Activated CD4-positive, alpha-beta T cell treated with anti-CD3 and anti-CD28 coated beads, Interleukin-2, Interleukin-6, amounts not matched to agents 100 ng/mL and 50 ng/mL, durations not matched to agents 16 hours and 8 hours (primary cell): ENCODE measurements around the gene USH1C.

Experiments
- DNase-seq: peaks from one replicate; pipeline ENCODE4 v3.0.0-alpha.2; 2020

USH1C gene

DNA sequence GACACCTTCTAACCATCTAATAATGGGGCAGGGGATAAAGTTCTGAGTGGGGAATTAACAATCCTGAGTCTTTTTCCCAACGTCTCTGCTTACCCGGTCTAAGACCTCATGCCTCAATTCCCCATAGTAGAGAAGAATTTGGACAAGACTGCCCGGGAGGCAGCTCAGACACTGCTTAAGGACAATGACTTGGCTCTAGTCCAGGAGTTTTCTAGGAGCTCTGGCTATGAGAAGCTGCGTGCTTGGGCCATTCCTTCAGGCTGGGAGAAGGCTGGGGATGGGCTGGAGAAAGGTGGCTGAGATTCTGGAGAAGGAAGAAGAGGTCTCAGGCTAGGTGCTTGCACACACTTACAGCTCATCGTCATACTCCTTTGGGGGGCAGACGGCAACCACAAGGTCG, 47.8 kb downstream of the USH1C start:
- DNase-seq = no peak

GRCh38 chr11:17494019-17494418, 50.2 kb downstream of the USH1C start:
- no peak for DNase-seq

DNA sequence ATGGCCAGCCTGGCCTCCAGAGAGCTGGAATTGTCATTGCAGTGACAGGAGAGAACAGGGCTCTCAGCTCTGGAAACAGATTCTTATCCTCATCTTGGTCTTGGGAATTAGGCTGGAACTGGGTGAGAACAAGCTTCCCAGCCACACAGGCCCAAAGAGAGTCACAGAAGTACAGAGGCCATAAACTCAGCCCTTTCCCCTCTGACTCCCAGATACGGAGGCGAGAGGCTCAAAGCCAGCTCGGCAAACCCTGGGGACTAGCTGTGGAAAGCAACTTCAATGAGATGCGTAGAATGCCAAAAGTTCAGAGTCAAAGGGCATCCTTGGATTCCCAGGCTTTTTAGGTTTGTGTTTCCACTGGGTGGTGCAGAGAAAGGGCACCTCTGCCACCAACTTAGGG, 53.3 kb downstream of the USH1C start:
- no peak for DNase-seq

GRCh38 chr11:17490232-17490631, 54.0 kb downstream of the USH1C start:
- no peak for DNase-seq

GRCh38 chr11:17489751-17490150, 54.5 kb downstream of the USH1C start:
- no peak for DNase-seq

DNA sequence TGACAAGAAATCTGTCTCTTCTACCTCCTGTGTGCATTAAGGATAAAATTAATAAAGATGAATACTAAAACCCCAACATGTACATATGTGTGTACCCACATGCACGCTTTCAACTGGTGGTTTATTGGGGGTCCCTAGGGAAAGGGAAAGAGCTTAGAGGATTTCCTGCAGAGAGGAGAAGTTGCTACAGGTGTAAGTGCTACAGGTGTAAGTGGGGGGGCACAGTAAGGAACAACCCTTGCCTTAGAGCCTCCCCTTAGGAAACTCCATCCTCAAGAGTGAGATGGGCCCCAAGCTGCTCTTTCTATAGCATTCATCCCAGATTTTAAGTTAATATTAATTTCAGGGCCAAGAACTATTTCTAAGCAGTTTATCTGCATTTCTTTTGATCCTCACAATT, 55.7 kb downstream of the USH1C start:
- DNase-seq = no peak

GRCh38 chr11:17486646-17487045, 57.6 kb downstream of the USH1C start:
- no peak for DNase-seq

GRCh38 chr11:17483505-17483904, 60.7 kb downstream of the USH1C start:
- DNase-seq = no peak

DNA sequence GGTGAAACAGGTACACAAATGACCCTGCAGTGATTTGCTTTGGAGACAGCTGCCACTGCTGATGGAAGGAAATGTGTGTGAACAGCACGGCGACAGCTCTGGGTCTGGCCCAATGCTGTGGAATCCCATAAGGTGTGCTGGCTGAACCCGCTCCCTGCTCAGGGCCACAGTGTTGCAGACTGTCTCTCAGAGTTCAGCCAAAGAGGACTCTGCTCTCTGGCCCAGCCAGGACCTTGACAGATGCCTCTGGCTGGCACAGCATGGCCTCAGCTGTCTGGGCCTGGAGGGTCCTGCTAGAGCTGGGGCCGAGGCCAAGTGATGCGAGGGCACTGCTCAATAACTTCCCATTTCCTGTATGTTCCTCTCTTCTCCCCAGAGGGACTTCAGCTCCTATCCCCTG, 62.3 kb downstream of the USH1C start:
- DNase-seq = no peak

DNA sequence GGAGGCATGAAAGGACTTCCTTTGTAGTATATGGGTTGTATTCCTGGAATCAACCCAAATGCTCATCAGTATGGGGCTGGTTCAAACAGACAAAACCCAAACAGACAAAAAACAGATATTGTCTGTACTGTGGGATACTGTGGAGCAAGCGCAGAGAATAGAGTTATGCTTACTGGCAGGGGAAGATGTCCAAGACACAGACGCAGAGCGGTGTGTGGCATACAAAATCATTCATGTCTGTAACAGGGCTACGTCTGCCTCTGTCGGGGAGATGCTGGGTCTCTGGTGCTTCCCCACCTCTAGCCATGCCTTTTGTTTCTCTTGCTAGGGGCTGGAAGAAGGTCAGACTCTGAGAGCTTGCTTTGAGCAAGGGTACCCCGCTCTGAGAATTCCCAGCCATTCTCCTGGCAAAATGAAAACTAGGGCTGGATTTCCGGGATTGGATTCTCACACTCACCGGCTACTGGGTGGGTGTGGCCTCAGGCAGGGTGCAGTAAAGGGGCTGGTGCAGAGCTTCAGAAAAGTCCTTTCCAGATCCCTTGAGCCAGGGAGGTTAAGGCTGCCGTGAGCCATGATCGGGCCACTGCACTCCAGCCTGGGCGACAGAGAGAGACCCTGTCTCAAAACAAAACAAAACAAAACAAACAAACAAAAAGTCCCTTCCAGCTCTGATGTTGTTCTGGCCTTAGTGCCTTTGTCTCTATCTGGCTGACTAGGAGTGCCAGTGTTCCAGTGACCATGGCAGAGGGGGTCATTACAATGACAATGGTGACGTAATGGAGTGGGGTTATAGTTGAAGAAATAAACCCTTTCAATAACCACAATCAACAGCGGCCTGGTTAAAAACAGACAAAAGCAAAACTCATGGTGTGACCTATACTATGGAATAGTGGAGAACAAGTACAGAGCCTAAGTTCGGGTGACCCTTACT, 64.7 kb downstream of the USH1C start:
- DNase-seq = no peak

DNA sequence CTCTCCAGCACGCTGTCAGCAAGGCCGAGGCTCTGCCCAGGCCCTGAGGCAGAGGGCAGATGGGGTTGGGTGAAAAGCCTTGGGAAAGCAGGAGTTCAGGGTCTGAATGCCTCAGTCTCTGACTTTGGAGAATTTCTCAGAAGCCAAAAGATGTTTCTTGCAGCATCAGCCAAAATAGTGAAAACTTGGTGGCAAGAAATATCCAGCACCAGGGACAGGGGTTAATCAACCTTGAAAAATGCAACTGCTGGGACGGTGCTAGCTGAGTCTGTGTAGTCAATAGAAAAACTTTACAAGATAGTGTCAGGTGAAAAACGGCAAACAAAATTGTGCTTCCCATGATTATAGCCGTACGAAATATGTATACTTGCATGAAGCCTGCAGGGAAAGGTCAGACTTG, 66.1 kb downstream of the USH1C start:
- DNase-seq = no peak

- DNase-seq = no peak
Measured at GRCh38 chr11:17477361-17477760, 66.9 kb downstream of the USH1C start.

GRCh38 chr11:17477084-17477333, 67.2 kb downstream of the USH1C start:
- DNase-seq = no peak

- no peak for DNase-seq
Measured at GRCh38 chr11:17476317-17477083, 67.7 kb downstream of the USH1C start, which contains the start of gene ABCC8. TSS of gene ABCC8 (minus strand) at chr11:17476845. CDS start at chr11:17476776, 69 bp downstream.

- no peak for DNase-seq
Measured at GRCh38 chr11:17475666-17476316, 68.4 kb downstream of the USH1C start.

GRCh38 chr11:17473071-17473744, 71.0 kb downstream of the USH1C start:
- no peak for DNase-seq

GRCh38 chr11:17472467-17472866, 71.7 kb downstream of the USH1C start:
- no peak for DNase-seq

DNA sequence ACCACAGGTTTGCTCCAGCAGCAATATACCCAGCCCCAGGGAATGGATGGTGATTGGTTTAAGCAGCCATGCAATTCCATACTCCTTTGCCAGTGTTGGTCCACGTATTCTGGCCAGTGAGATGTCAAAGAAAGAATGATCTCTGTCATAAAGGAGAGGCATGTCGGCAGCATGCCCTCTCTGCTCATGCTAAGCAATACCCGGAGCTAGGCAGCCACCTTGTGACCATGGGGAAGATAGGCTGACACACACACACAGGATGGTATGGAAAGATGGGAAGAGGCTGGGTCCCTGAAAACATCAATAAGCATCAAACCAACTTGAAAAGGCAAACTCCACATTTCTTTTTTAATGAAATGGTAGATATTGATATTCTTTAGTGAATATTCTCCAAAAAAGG, 72.7 kb downstream of the USH1C start:
- DNase-seq = no peak

- DNase-seq = no peak
Measured at GRCh38 chr11:17469998-17470397, 74.2 kb downstream of the USH1C start.

DNA sequence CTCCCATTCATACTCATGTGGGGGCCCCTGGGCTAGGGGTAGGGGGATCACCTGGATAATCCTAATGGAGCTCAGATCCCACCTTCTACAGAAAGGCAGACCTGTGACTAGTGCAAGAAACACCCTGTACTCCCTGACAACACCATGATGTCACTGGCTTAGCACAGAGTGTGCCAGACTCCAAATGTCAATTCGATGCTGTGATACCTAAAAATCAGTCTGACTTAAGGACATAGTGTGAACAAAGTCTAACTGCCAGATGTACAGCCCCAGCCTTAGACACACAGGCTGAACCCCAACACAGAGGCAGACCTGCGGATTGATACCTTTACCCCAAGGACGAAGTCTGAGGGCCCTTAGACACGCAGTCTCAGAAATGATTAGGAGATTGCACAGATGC, 76.1 kb downstream of the USH1C start:
- DNase-seq = no peak

DNA sequence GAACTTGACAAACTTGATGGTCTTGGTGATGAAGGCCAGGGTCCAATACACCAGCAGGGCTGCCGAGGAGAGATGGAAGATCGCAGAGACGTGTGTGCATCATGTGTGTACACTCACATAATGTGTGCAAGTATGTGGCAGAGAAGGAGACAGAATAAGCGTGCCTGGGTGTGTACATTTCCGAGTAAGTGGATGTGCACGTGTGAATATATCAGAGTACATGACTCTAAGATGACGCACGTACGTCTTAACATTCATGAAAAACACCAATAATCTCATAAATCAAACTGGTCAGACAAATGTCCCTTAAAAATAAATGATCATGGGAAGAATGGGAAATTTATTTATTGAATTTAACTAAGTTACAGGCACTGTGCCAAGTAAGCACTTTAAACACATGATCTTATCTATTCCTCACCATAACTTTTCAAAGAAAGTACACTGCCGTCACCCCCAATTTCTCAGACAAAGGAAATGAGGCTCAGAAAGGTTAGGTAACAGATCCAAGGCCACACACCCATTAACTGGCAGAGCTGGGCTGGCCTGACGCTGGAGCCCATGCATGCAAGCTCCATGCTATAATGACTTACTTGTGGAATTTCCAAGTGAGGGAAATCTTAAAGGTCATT, 80.6 kb downstream of the USH1C start:
- no peak for DNase-seq

GRCh38 chr11:17462940-17463339, 81.3 kb downstream of the USH1C start:
- no peak for DNase-seq

DNA sequence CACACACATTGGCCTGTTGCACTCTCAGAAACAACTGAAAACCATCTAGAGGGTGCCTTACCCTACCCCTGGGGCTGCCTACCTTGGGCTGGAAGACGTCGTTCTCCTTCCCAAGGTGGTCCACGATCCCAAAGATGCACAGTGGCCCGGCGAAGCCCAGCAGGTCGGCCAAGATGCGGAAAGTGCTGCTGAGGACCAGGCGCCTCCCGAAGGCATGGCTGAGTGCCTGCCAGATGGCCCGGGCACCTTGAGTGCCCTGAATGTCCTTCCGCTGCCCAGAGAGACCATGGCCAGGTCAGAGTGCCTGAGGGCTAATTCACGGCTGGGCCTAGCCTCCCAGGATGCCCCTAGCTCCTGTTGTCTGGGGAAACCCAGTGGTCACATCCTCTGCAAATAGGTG, 83.8 kb downstream of the USH1C start:
- DNase-seq = no peak
